Right renal cortex interstitium (tissue), 3 donors: Measurements from ENCODE around the gene C3orf70. TPM values are rescaled to one million over a fixed set of nuclear protein-coding genes. Genes with fewer than 3 reads are reported as not detected.
"Not testable (repeated sequence)": the region's sequence is repeated elsewhere in the genome, so short reads cannot be mapped to it uniquely, and the experiment has no call there.

ENCODE experiments used
- DNase-seq, 3 donors: peaks; one replicate each; pipeline ENCODE4 v3.0.0-alpha.2; 2013; ENCODE audit warnings: low read depth in 3 of 3, low spot score in 2 of 3
- polyA plus RNA-seq, 3 donors: library from polyadenylated mRNA; unstranded; fragments of 120-200 nt; gene quantifications; one replicate each; pipeline ENCODE4 v1.2.1, GENCODE V29; 2013; ENCODE audit not compliant: insufficient read length in 3 of 3

The C3orf70 gene
- polyA plus RNA-seq, 3 donors = 8.2 to 9.3 (median 8.8) TPM

DNA sequence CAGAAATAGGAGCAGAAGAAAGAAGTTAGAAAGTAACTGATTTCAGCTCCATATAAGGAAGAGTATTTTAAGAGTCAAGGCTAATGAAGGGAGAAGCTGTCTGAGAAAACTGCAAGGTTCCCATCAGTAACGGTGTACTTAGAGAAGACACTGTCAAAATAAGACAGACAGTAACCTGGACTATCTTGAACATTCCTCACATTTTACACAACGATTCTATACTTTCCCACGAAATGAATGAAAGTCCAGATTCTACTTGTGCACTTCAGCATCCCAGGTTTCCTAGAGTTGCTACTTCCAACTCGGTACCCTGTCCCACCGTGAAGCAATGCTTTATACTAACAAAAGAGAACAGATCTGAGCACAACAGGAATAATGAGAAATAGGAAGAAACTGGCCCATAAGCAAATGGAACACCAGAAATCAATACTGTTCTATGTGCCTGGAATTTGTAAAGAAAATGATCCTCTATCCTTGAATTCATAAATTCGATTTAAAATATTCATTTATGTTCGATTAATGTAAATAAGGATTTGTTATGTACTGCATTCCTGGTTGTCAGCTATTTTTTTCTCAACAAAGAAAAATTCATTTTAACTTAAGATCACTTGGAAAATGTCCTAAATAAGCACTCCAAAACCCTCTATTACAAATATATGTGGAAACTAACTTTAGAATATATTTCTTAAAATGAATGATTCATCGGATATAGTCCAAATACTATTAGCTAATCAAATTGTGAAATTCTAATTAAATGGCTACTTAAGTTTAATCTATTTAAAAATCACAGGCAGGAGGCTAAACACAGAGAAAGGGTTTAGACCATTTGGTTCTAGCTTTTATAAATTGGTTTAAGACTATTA, 1.5 kb downstream of the C3orf70 start:
- DNase-seq = no peak

DNA sequence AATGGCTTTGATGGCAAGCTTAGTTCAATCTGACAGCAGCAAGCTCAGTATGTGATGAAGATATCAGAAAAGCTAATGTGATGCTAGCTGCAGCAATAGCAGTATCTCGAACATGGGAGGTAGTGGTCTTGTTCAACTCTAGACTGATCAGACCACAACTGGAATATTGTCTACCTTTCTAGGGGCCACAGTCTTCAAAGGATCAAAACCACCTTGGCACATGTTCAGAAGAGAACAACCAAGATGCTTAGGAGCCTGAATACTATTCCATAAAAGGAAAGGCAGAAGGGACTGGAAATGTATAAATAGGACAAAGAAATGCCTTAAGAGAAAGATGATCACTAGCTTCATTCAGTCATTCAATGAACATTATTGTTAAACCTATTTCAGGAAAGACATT, 2.3 kb downstream of the C3orf70 start:
- DNase-seq = no peak

DNA sequence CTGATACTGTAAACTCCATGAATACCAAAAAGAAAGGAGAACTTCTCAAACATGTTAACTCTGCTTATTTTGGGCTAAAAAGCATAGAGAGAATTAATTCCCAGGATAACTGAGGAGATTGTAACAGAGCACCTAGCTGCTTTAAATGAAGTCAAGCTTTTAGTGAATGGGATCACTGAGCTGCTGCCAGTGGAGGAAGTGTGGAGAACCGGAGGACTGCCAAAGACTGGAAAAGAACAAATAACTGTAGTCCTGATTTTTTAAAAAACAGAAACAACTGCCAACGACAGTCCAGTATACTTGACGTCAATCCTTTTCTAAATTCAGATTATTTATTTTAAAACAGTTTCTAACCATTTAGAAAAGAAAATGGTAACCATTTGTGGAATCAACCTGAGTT, 3.3 kb downstream of the C3orf70 start:
- no peak for DNase-seq

DNA sequence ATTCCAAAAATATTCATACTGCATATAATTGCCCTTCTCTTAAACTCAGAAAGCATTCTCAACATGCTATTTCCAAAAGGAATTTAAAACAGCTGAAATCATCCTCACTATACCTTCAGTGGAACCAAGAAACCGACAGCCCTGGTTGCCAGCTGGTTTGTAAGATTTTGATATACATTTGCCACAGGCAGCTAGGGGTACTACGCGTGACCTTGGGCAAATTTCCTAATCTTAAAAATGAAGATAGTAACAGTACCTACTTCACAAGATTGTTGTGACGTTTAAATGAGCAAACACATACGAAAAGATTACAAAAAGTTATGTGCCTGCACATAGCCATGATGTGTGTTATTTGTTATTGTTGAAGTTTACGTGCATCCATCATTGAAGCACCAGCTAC, 7.3 kb downstream of the C3orf70 start:
- DNase-seq = no peak

DNA sequence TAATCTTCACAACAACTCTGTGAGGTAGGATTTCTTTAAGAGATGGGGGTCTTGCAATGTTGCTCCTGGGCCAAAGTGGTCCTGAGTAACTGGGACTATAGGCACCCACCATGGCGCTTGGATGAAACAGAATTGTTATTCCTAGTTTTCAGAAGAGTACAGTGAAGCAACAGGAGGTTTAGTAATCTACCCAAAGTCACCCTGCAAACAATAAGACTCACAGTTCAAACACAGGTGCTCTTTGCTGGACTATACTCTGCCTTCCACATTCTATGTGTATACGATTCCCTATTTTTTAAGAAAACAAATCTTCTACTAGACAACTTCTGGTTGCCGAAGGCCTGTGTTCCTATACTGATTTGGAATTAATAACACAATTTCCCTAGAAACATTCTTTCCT, 8.1 kb downstream of the C3orf70 start:
- DNase-seq = no peak

DNA sequence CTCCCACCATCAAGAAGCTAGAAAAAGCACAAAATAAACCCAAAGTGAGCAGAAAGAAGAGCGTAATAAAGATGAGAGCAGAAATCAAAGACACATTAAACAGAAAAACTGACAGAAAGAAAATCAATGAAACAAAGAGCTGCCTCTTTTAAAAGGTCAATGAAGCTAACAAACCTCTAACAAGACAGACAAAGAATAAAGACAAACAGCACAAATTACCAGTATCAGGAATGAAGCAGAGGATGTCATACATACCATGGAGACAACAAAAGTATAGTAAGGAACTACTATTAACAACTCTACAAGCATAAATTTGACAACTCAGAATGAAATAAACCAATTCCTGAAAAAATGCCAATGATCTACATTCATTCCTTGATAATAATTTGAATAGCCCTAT, 15.0 kb downstream of the C3orf70 start:
- no peak for DNase-seq

DNA sequence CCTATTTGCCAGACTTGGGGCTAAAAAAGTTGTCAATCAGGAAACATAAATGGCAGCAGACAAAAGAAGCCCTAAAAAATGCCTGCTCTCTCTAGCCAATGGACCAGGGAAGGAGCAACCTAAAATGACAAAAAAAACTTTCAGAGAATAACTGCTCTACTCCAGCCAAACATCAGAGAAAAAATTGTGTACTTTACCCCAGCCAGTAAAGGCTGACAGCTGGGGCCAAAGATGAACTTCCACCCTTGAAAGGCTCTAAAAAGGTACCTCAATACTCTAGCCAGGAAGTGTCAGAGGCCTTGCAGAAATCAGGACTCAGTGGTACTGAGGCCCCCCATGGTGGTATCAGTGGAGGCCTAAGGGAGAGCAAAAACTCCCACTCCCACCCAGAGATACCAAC, 18.4 kb downstream of the C3orf70 start:
- no peak for DNase-seq

DNA sequence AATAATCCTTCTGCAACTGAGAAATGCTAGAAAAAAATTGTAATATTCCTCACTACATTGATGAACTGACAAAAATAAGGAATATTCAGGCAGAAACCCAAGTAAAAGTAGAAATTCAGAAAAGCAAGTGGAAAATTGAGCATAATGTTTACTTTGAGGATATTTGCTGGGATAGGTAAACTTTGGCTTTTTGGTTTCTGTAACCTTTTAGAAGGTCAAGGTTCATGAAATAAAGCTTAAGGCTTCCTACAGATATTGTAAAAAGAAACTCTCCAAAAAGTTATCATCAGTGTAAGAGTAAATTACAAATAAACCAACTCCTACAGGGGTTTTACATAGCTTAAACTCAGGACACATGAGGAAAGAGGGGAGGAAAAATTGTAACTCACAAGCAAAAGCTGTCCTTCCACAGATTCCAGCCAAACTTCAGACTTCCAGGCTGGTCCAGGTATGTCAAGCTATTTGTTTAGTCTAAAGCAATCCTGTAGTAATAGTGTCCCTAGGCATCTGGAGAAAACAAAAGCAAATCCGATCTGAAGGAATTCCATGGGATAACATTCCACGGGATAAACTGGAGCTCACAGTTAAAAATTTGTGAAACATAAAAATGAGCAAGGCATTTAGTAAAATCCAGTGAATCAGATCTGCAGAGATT, 21.1 kb downstream of the C3orf70 start:
- no peak for DNase-seq

DNA sequence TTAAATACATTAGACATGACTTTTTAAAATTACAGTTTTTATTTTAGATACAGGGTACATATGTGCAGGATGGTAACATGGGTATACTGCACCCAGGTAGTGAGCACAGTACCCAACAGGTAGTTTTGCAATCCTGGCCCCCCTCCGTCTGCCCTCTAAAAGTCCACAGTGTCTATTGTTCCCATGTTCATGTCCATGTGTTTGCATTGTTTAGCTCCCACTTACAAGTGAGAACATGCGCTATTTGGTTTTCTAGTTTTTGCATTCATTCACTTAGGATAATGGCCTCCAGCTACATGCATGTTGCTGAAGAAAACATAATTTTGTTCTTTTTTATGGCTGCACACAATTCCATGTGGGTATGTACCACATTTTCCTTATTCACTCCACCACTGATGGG, 23.8 kb downstream of the C3orf70 start:
- DNase-seq = no peak

DNA sequence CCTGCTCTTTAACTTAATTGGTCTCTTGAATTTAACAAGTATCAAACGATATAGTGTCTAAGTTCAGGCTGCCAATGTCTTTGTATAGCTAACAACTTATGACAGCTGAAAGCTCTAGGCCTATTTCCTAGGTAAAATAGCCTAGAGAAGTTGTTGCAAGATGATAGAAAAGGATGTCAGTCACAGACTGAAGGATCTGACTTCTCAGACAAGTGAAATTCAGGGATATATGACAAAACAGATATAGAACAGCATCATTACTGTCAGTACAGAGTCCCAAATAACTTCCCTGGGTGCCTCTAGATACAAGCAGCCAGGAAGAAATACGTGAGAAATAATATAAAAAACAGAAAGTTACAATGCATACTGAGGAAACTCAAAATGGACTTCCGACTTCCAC, 26.7 kb downstream of the C3orf70 start:
- no peak for DNase-seq

DNA sequence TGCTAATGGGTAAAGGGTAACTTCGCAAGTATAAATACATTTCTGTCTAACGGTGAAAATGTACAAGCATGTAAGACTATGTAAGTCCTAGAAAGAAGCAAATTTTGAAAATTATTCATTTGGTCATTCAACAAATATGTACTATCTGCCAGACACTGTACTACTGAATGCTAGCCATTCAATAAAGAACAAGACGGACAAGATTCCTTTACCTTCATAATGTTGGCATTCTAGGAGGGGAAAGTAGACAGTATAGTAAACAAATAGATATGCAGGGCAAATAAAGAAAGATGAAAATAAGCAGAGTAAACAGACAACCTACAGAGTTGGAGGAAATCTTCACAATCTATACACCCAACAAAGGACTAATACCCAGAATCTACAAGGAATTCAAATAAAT, 32.7 kb downstream of the C3orf70 start:
- no peak for DNase-seq

DNA sequence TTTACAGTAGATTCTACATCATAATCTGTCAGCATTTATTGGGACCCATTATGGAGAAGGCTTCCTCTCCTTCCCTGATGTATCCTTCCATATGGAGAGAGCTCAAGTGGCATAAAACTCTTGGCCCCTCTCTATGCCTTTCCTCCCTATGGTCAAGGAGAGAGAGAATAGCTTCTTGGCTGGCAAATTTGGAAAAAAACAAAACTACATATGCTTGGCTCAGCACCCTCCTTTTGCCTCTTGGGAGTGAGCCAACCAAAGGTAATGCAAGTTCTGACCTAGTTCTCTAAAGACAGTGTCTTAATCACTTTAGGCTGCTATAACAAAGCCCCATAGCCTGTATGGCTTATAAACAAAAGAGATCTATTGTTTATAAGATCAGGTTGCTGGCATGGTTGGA, 37.5 kb downstream of the C3orf70 start:
- DNase-seq = no peak

DNA sequence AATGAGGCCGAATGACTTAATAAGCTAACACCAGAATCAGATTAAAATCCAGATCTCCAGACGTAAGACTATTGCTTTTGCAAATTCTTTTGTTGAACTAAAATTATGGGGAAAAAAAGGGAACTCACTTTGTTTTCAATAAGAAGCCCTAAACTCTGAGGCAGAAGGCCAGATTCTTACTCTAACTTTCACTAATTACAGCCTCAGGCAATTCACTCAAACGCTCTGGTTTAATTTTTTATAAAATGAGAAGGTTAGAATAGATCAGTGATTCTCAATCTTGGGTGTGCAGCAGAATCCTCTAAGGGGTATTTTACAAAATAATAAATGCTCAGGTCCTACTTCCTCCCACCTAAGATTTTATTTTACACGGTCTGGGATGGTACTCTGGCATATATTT, 38.1 kb downstream of the C3orf70 start:
- DNase-seq = no peak

DNA sequence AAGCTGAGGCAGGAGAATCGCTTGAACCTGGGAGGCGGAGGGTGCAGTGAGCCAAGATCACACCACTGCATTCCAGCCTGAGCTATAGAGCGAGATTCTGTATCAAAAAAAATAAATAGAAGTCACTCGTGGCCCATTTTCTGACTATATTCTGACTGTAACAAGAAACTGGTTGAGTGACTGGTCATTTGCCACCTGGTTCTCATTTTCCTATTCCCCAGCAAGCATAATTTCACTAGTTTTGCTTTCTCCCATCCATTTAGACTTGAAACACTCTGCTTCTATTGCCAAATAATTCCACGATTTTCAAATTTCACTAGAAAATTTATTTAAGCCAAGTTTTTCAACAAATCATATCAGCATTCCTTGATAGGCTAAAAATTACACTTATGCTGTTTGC, 40.7 kb downstream of the C3orf70 start:
- DNase-seq = no peak

DNA sequence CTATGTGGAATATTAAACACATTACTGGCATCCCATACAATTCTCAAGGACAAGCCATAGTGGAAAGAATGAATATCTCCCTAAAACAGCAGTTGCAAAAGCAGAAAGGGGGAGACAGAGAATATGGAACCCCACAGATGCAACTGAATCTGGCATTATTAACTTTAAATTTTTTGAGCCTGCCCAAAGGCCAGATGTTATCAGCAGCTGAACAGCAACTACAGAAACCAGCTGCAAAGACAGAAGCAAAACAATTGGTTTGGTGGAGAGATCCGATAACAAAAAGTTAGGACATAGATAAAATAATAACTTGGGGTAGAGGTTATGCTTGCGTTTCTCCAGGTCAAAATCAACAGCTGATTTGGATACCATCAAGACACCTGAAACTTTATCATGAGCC, 43.8 kb downstream of the C3orf70 start:
- not testable (repeated sequence) for DNase-seq

DNA sequence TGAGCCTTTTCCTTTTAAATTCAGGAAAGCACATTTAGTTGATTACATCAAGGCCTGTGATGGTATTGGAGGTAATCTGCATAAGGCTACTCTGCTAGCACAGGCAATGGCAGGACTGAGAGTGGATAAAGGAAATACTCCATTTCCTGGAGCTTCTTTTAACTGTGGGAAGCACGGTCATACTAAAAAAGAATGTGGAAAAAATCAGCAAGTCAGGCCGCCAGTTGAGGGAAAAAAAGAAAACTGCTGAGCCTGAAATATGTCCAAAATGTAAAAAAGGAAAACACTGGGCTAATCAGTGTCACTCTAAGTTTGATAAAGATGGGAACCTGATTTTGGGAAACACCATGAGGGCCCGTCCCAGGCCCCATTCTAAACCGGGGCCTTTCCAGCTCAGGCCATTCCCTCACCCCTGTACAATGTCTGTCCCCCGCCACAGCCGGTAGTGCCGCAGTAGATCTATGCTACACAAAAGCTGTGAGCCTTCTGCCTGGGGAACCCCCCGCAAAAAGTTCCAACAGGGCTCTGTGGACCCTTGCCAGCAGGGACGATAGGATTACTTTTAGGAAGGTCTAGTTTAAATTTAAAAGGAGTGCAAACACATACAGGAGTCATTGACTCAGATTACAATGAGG, 46.5 kb downstream of the C3orf70 start:
- DNase-seq = not testable (repeated sequence)

DNA sequence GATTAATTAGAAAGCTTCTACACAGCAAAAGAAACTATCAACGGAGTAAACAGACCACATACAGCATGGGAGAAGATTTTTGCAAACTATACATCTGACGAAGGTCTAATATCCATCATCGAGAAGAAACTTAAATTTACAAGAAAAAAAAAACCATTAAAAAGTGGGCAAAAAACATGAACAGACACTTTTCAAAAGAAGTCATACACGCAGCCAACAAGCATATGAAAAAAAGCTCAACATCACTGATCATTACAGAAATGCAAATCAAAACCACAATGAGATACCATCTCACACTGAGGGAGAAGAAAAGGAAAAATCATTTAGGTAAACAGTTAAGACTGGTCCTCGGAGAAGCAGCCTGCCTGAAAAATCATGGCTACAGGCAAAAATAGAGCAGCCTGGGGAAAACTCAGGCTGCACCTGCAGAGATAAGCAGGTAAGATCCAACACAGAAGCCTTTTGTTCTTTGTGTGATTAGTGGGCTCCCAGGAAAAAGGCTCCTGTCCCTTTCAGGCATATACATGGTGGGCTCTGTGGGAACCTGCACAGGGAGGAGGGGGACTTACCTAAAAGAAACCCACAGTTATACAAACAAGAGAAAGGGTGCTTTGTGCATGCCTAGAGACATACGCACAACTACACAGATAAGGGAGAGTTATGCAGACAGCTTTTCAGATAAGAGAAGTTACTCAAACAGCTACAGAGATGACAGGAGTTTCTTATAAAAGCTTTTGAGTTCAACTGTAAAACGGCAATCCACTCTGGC, 49.3 kb downstream of the C3orf70 start:
- DNase-seq = no peak

DNA sequence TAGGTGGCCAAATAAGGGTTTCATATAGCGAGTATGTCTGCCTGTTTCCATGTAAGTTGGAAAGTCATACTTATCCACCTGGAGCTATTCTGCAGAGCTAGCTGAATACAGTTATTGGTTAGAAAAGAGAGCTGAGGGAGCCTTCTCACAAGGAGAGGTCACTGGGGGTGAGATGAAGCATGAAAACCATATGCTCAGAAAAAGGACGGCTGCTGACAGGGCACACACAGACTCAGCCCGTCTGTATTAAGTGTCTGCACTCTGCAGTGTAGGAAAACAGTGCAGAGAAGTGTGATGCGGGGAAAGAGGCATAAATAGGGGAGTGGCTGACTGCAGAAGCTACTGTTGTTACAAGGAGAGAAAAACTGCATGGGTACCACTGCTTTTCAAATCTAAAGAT, 58.2 kb downstream of the C3orf70 start:
- no peak for DNase-seq

DNA sequence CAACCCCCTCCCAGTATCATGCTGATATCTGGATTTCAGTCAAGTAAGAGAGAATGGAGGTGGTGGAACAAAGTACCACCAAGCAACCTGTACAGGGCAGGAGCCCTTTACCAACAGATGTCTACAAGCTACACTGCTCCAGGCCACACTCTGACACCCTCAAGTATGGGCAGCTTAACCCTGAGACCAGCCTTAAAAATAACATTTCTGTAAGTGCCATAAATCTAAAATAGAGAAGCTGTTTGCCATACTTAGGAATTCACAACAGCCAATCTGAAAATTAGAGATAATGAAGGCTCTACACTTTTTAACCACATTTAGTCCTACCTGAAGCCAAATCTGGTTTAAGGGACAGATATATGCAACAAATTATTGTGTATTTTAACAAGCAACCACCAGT, 59.7 kb downstream of the C3orf70 start:
- no peak for DNase-seq

DNA sequence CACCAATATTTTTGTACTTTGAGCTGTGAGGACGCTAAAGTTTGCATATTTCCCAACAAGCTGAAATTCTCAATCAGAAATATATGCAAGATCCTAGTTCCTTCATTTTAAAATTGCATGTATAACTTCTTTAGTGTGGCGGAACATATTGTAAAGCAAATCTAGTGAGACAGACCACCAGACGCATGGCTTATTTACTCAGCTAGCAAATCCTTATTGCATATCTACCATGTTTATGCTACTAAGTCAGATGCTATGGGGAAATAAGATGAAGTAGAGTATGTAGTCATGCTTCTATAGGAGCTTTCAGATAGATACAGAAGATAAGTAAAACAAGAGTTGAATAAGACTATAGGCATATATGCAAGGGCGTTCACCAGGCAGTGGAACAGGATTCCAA, 62.0 kb downstream of the C3orf70 start:
- no peak for DNase-seq

DNA sequence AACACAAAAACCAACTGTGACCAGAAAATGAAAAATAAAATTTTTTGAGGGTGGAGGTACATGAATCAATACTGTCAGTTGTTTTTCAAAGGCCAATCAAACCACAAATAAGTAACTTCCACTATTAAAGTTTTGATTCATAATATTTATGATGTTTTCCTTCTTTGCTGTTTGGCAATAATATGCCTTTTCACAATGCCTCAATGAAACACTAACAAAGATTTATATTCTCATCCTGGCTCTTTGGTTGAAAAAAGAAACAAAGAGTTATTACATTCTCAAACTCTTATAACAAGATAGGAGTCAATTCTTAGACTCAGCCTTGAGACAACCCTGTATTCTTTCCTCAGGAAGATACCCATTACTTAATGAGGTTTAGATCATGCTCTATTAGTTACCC, 63.1 kb downstream of the C3orf70 start:
- no peak for DNase-seq
